ENCODE measurements around the gene MAGEE2. TPM values are rescaled to one million over a fixed set of nuclear protein-coding genes. Genes with fewer than 3 reads are reported as not detected.
"Not testable (repeated sequence)": the region's sequence is repeated elsewhere in the genome, so short reads cannot be mapped to it uniquely, and the experiment has no call there.

Gene MAGEE2
- not detected for total RNA-seq

- DNase-seq = no peak
These were observed at the start of gene MAGEE2 for GRCh38 chrX:75784680-75785491. Gene MAGEE2, minus strand, starts transcription at chrX:75785254. Its CDS starts 203 bp downstream, at chrX:75785051.

GRCh38 chrX:75786290-75786689 is 1.2 kb upstream of the MAGEE2 start:
- DNase-seq = no peak

GRCh38 chrX:75781611-75782010 is 3.4 kb downstream of the MAGEE2 start:
- no peak for DNase-seq

- not testable (repeated sequence) for DNase-seq
These were observed 17.0 kb downstream of the MAGEE2 start for GRCh38 chrX:75768063-75768462.

- DNase-seq = no peak
These were observed 36.6 kb downstream of the MAGEE2 start for GRCh38 chrX:75748431-75748830.

- no peak for DNase-seq
These were observed 38.0 kb downstream of the MAGEE2 start for GRCh38 chrX:75746891-75747639.
